ENCODE measurements around the gene EXTL2.
A peak's percentile ranks its signal among the peaks of the same experiment; 100 is the strongest.
"Not testable (repeated sequence)": the region's sequence is repeated elsewhere in the genome, so short reads cannot be mapped to it uniquely, and the experiment has no call there.

The EXTL2 gene

GRCh38 chr1:100902365-100902764 lies 7.7 kb upstream of the EXTL2 start:
- TF ChIP-seq CTCF (IDR thresholded peaks at IDR 0.05): no peak
- no peak for DNase-seq (ENCODE audit: low spot score)
- Histone ChIP-seq H3K27ac (no peak overlapping the region), H3K4me3 (no peak overlapping the region)

GRCh38 chr1:100896481-100896982 lies 1.9 kb upstream of the EXTL2 start:
- no peak for DNase-seq (ENCODE audit: low spot score)

GRCh38 chr1:100895540-100896480 lies 1.2 kb upstream of the EXTL2 start, which contains the start of gene SLC30A7:
Gene SLC30A7 (plus strand): TSS chr1:100896090. CDS start chr1:100896263, 173 bp downstream.
- TF ChIP-seq CTCF (IDR thresholded peaks at IDR 0.05): no peak
- Histone ChIP-seq H3K4me3 (peak within 1 kb of the TSS; percentile 93), H3K27ac (peak within 1 kb of the TSS; percentile 80 to 96)
- DNase-seq (ENCODE audit: low spot score): peak; percentile 95

More at GRCh38 chr1:100896481-100896982, 1.9 kb upstream of the EXTL2 start:
- peak overlapping the region; percentile 93 for H3K4me3 ChIP-seq
- TF ChIP-seq CTCF (IDR thresholded peaks at IDR 0.05): no peak
- peak overlapping the region; percentile 80 to 96 for H3K27ac ChIP-seq

- no peak for DNase-seq (ENCODE audit: low spot score)
- H3K27ac ChIP-seq: no peak overlapping the region
- TF ChIP-seq CTCF (IDR thresholded peaks at IDR 0.05): no peak
- peak overlapping the region; percentile 93 for H3K4me3 ChIP-seq
Observed at GRCh38 chr1:100893718-100894117, 924 bp downstream of the EXTL2 start.

GRCh38 chr1:100892554-100892953 lies 2.1 kb downstream of the EXTL2 start:
- Histone ChIP-seq H3K4me3 (no peak overlapping the region), H3K27ac (no peak overlapping the region)
- TF ChIP-seq CTCF (IDR thresholded peaks at IDR 0.05): no peak
- no peak for DNase-seq (ENCODE audit: low spot score)

- H3K27ac ChIP-seq: no peak overlapping the region
- DNase-seq (ENCODE audit: low spot score): no peak
- TF ChIP-seq CTCF (IDR thresholded peaks at IDR 0.05): no peak
- no peak overlapping the region for H3K4me3 ChIP-seq
Observed at GRCh38 chr1:100891380-100891779, 3.3 kb downstream of the EXTL2 start.

- H3K4me3 ChIP-seq; DNase-seq (ENCODE audit: low spot score); H3K27ac ChIP-seq: not testable (repeated sequence)
Observed at GRCh38 chr1:100889869-100890482, 4.7 kb downstream of the EXTL2 start.

- DNase-seq (ENCODE audit: low spot score); H3K4me3 ChIP-seq; H3K27ac ChIP-seq: not testable (repeated sequence)
Observed at GRCh38 chr1:100889007-100889406, 5.6 kb downstream of the EXTL2 start.

Data from coronary artery (tissue), 2 donors.